Motor neuron (in vitro differentiated cells): ENCODE measurements around the gene FRMD5. TPM values are rescaled to one million over a fixed set of nuclear protein-coding genes. Genes with fewer than 3 reads are reported as not detected.
"Not testable (repeated sequence)": the region's sequence is repeated elsewhere in the genome, so short reads cannot be mapped to it uniquely, and the experiment has no call there.

ENCODE experiments used
- ATAC-seq, 8 experiments: fragments of 200-7000 bp; cut with Tn5 transposase; replicated peaks in 6 of 8; 2 replicates each; pipeline ENCODE4 v1.8.0; 2021; ENCODE audit warnings: mild to moderate bottlenecking in 8 of 8, moderate library complexity in 8 of 8
- H3K27ac ChIP-seq, 2 donors: fragments of 250-450 bp; sonication (Bioruptor Pico); 2 replicates each; pipeline ENCODE4 v1.9.0; 2021; ENCODE audit warnings: antibody characterized with exemption in 2 of 2, mild to moderate bottlenecking in 2 of 2, moderate library complexity in 1 of 2
- H3K4me1 ChIP-seq, 2 donors: fragments of 250-450 bp; sonication (Bioruptor Pico); replicated peaks in 1 of 2; 2 replicates each; pipeline ENCODE4 v1.6.1; 2021; ENCODE audit warnings: antibody characterized with exemption in 2 of 2, mild to moderate bottlenecking in 2 of 2, moderate library complexity in 1 of 2
- H3K4me3 ChIP-seq, 5 donors: fragments of 250-450 bp; sonication (Bioruptor Pico); 2 replicates each; pipeline ENCODE4 v1.9.0; 2021; ENCODE audit warnings: antibody characterized with exemption in 5 of 5, mild to moderate bottlenecking in 5 of 5, moderate library complexity in 4 of 5
- WGBS, 10 experiments: fragments of 450-650 bp; shearing (Covaris generic); methylation state at CpG; one replicate each; pipeline ENCODE4 v1.0.0; 2022; 5-methylcytosine and 5-hydroxymethylcytosine counted together
- in situ Hi-C, 9 experiments: fragments of 400-800 bp; cut with MboI; loops; one replicate each; pipeline ENCODE4 v1.15.0; 2021; ENCODE audit warnings: low sequenced_read_pairs in 9 of 9, low pct_unique_long_range_greater_than_20kb in 2 of 9; ENCODE audit not compliant: unreplicated experiment in 9 of 9
- total RNA-seq, 8 experiments: library from RNA; unstranded; fragments of 300-600 nt; gene quantifications; 2 replicates each; pipeline versions ENCODE4 v1.2.3 to v1.2.4, GENCODE V29; 2022

The FRMD5 gene
- total RNA-seq: 10 to 100 TPM in 5 of 8 experiments, 1 to 10 TPM in 2, under 1 TPM in 1; 0.31 to 22.5 (median 16.1) TPM

DNA sequence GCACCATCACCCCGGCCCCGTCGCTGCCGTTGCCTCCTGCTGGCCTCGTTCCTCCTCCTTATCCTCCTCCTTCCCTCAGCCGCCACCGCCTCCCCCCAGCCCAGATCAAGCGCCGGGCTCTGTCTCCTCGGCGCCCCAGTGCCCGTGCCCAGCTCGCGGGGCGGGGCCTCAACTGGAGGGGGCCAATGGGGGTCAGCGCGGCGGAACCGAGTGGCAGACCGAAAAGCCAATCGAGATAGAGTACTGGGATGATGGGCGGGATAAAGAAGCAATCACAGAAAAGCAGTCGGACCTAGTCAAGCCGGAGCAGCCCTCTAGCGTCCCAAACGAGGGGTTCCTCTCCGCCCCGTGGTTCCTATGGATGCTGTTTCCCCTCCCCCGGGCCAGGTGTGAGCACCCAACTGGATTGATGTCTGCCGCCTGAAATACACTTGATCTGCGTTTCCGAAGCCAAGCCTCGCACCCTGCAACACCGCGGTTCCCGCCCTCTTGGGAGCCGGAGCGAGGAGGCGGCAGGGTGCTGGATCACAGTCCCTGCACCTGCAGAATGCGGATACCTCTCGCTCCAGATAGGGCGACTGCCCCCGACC lies at the start of gene FRMD5:
TSS of gene FRMD5 (minus strand) at position 121 of the 590 bp plus-strand sequence.
- H3K27ac ChIP-seq: peak within 1 kb of the TSS in 1 of 2 donors; percentile 35
- peak; percentile 90 to 98 (median 94) for ATAC-seq
- peaks cover 0 to 6% of the 10 kb centered on the region in 2 donors for H3K4me1 ChIP-seq
- in situ Hi-C loops: no loop called here
- WGBS, 10 experiments: 0 to 11% (median 8%) methylated on average over 4 to 8 of the region's 43 CpGs; no CpG with 5 or more reads in 7 of the 10 experiments
- peak within 1 kb of the TSS; percentile 47 to 82 (median 54) for H3K4me3 ChIP-seq

DNA sequence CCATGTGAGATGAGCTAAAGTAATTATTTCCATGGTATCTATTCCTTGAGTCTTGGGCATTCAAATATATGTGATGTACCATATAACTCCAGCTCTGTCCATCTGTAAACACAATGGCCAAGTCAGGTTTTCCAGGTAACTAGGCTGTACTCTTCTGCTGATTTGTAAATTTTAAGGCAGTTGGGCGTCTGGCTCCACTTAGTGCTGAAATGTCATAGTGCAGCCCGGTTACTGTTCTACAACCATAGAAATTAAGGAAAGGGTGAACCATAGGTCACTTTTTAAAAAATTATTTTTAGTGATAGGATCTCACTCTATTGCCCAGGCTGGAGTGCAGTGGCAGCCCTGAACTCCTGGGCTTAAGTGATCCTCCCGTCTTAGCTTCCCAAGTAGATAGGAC lies 48.8 kb upstream of the FRMD5 start:
- in situ Hi-C loops: no loop called here
- WGBS, 10 experiments: 31 to 100% (median 80%) methylated on average over 1 to 3 of the region's 3 CpGs; no CpG with 5 or more reads in 3 of the 10 experiments
- ATAC-seq: no peak
- Histone ChIP-seq H3K4me1 (no peaks in the 10 kb centered on the region), H3K27ac (no peak overlapping the region), H3K4me3 (no peak overlapping the region)

DNA sequence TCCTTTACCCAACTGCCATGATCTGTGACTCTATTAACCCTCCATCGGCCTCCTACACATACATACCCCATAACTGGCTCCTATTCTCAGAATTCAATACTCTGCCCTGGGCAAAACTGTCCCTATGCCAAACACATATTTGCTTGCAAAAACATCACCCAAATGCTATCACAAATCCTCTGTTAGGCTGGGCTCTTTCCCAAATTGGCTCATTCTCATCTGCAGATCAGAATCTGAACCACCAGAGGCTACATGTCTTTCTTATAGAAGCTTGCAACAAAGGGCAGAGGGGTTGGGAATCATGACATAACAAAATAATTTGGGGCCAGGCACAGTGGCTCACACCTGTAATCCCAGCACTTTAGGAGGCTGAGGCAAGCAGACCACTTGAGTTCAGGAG lies 48.1 kb upstream of the FRMD5 start:
- Histone ChIP-seq H3K4me3 (no peak overlapping the region), H3K4me1 (no peaks in the 10 kb centered on the region), H3K27ac (no peak overlapping the region)
- WGBS, 10 experiments: 17 to 100% (median 83%) methylated on average over 1 of the region's 1 CpG; no CpG with 5 or more reads in 5 of the 10 experiments
- ATAC-seq: no peak
- in situ Hi-C loops: no loop called here

DNA sequence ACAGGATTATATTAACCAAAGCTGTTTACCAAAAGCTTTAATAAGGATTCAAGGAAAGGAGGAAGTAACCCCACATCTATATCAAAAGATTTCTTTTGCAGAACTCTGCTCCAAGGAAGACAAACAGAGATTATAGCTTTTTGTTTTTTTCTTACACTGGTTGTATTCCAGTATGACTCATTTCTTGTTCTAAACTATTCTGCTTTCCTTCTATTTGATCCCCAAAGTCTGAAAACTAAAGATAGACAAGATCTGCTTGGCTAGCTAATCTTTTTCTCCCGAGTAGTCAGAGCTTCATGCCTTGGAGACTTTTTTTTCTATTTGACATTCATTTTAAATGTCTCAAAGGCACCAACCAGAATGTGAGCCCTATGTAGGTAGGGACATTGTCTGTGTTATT lies 36.8 kb upstream of the FRMD5 start:
- no peaks in the 10 kb centered on the region for H3K4me1 ChIP-seq
- 0 to 83% (median 33%) methylated on average over 1 of the region's 1 CpG; no CpG with 5 or more reads in 1 of the 10 experiments for WGBS, 10 experiments

DNA sequence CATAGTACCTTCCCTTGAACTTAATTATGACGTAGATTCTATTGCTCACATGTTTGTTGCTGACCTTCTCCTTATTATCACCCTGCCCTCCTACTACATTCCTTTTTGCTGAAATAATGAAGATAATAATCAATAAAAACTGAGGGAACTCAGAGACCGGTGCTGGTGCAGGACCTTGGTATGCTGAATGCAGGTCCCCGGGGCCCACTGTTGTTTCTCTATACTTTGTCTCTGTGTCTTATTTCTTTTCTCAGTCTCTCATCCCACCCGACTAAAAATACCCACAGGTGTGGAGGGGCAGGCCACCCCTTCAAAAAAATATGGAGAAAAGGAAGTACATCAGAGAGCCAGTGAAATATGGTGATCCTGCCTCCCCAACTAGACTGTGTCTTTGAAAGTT lies 34.2 kb upstream of the FRMD5 start:
- ATAC-seq, H3K27ac ChIP-seq, H3K4me1 ChIP-seq, in situ Hi-C loops, H3K4me3 ChIP-seq: not testable (repeated sequence)
- 100% methylated on average over 1 of the region's 4 CpGs; no CpG with 5 or more reads in 9 of the 10 experiments for WGBS, 10 experiments

More for the DNA sequence above, 36.8 kb upstream of the FRMD5 start:
- no peak overlapping the region for H3K27ac ChIP-seq
- H3K4me3 ChIP-seq: no peak overlapping the region
- in situ Hi-C loops: no loop called here
- ATAC-seq: no peak

DNA sequence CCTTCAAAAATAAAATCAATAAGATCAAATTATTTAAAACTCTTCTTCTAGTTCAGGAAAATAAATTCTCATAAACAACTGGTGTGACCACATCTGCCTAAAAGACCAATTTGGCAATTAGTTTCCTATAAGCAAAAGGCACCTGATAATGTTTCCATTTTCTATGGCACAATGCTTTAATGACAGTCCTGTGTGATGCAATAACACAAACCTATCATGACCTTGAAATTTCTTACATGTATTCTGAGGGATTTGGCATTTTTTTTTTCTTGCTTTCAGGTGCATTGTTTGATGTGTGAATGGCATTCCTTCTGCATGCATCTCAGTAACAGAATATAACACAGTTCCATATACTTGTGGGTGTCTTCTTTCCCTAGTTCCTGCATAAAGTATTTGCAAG lies 32.5 kb upstream of the FRMD5 start:
- in situ Hi-C loops: no loop called here
- H3K4me1 ChIP-seq: no peaks in the 10 kb centered on the region
- ATAC-seq: no peak

DNA sequence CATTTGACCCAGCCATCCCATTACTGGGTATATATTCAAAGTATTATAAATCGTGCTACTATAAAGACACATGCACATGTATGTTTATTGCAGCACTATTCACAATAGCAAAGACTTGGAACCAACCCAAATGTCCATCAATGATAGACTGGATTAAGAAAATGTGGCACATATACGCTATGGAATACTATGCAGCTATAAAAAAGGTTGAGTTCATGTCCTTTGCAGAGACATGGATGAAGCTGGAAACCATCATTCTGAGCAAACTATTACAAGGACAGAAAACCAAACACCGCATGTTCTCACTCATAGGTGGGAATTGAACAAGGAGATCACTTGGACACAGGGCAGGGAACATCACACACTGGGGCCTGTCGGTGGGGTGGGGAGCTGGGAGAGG lies 31.9 kb upstream of the FRMD5 start:
- H3K4me3 ChIP-seq, in situ Hi-C loops, H3K4me1 ChIP-seq, ATAC-seq, H3K27ac ChIP-seq: not testable (repeated sequence)
- WGBS, 10 experiments: 46 to 100% (median 76%) methylated on average over 1 to 3 of the region's 4 CpGs; no CpG with 5 or more reads in 4 of the 10 experiments

More for the DNA sequence above, 32.5 kb upstream of the FRMD5 start:
- H3K27ac ChIP-seq: no peak overlapping the region
- H3K4me3 ChIP-seq: no peak overlapping the region

DNA sequence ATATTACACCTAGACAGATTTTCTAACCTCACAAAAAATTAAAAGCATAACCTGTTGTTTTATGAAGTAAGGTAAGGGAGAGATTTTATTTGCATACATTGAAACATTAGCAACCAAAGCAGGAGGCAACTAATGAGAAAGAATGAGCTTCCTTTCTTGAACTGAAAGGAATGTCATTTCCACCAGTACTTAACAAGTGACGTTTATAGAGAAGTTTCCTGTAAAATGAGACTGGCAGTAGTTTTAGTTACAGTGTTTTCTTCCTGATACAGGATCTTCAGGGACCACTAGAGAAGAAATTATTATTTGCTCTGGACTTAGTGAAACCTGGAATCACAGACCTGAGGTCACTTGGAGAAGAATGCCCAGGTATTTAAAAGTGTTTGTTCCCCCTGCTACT lies 27.4 kb upstream of the FRMD5 start:
- ATAC-seq: no peak
- no peak overlapping the region for H3K4me3 ChIP-seq
- no peak overlapping the region for H3K27ac ChIP-seq
- peaks cover 0 to 3% of the 10 kb centered on the region in 2 donors for H3K4me1 ChIP-seq
- 11 to 100% (median 37%) methylated on average over 1 of the region's 1 CpG; no CpG with 5 or more reads in 2 of the 10 experiments for WGBS, 10 experiments
- in situ Hi-C loops: loop anchor here in 8 of 9 experiments (25.0 kb wide), 1 partner anchor 310 kb away; no protein-coding TSS in a partner anchor

DNA sequence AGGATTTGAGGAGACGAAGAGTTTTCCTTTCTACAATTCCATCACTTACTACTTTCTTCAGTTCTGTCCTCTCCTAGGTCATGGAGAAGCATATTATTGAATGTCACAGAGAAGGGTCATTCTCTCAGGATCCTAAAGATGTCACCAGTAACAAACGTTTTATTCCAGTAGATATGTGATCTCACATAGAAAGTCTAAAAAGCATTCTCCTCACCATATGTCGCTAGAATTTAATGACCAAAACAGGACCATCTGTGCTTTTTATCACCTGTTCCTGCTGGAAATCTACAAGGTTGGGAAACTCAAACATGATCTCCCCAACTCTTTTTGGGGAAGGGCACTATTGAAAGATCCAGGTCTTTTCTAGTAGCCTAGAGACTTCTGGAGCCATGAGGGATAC lies 24.0 kb upstream of the FRMD5 start:
- 50 to 100% (median 81%) methylated on average over 1 to 3 of the region's 3 CpGs for WGBS, 10 experiments
- no peak for ATAC-seq
- in situ Hi-C loops: loop anchor here in 8 of 9 experiments (25.0 kb wide), 1 partner anchor 307 kb away; no protein-coding TSS in a partner anchor
- H3K27ac ChIP-seq: no peak overlapping the region
- H3K4me1 ChIP-seq: peaks cover 0 to 3% of the 10 kb centered on the region in 2 donors
- H3K4me3 ChIP-seq: no peak overlapping the region

DNA sequence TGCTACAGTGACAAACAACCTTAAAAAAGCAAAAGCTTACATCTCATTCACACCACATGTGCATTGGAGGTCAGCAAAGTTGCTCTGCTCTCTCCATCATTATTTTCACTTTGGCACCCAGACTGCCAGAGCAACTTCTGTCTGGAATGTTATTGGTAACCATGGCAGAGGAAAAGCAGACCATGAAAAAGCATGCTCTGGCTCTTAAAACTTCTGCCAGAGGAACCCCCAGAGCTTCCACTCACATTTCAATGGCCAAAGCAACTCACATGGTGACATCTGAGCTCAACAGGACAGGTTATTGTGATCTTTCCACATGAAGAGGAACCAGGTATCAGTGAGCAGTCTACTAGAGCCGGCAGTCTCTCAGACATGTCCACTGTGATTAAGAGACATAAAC lies 21.9 kb upstream of the FRMD5 start:
- no peak overlapping the region for H3K4me3 ChIP-seq
- in situ Hi-C loops: loop anchor here in 8 of 9 experiments (25.0 kb wide), 1 partner anchor 305 kb away; no protein-coding TSS in a partner anchor
- ATAC-seq: no peak
- peaks cover 0 to 8% of the 10 kb centered on the region in 2 donors for H3K4me1 ChIP-seq
- H3K27ac ChIP-seq: no peak overlapping the region
- 83% methylated on average over 1 of the region's 1 CpG; no CpG with 5 or more reads in 8 of the 10 experiments for WGBS, 10 experiments

DNA sequence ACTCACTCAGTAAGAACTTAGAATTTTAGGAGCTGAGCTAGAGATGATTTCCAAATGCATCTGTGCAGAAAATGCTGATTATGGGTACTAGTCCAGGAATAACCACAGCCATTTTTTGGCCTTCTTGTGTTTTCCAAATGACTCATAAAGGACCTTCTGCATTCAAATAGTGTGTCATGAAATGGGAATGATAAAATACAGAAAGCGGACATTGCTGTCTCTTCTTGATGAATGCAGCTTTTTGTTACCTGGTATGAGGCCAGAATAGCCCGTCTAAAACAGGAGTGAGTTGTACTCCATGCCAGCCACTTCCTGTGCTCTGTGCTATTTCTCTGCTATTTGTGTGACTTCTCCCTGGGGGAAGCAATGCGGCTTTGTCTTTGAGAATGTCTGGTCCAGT lies 20.5 kb upstream of the FRMD5 start:
- peaks cover 0 to 8% of the 10 kb centered on the region in 2 donors for H3K4me1 ChIP-seq
- peak in 2 of 8 experiments; percentile 77 to 83 for ATAC-seq
- WGBS, 10 experiments: 0 to 100% (median 38%) methylated on average over 1 to 3 of the region's 3 CpGs; no CpG with 5 or more reads in 4 of the 10 experiments
- no peak overlapping the region for H3K4me3 ChIP-seq
- in situ Hi-C loops: loop anchor here in 8 of 9 experiments (25.0 kb wide), 1 partner anchor 303 kb away; no protein-coding TSS in a partner anchor
- no peak overlapping the region for H3K27ac ChIP-seq

DNA sequence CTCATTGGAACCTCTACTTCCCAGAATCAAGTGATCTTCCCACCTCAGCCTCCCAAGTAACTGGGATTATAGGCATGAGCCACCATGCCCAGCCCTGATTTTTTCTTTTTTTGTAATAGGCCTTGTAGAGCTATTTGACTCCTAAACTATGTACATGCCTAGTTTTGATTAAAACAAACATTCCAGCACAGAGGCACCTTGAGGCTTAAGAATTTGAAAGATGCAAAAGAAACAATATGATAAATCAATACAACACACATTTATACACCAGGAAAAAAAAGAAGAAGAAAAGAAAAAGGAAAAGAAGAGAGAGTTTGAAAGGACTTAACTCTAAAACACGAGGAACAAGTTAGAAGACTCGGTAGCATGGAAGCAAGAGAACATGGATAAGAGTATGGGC lies 13.9 kb upstream of the FRMD5 start:
- in situ Hi-C loops: loop anchor here in 8 of 9 experiments (25.0 kb wide), 1 partner anchor 297 kb away; no protein-coding TSS in a partner anchor
- WGBS, 10 experiments: 70 to 100% (median 88%) methylated on average over 1 to 2 of the region's 2 CpGs; no CpG with 5 or more reads in 1 of the 10 experiments
- no peak overlapping the region for H3K27ac ChIP-seq
- ATAC-seq: no peak
- H3K4me3 ChIP-seq: no peak overlapping the region
- H3K4me1 ChIP-seq: peaks cover 0 to 5% of the 10 kb centered on the region in 2 donors

DNA sequence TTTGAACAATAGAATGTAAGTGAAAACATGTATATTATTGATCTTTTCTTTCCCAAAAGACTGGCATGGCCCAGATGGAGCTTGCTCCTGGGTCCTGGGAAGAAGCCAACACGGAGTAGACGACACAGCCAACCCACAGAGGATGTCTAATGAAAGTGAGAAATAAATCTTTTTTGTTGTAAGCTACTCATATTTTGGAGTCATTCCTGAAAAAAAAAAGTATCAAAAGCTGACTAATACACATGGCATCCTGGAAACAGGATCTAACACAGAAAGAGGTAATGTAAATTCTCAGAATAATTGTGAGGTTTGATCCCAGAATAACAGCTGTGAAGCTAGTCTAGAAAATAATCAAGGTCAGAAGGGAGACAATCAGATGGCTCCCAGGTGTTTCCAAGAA lies 12.6 kb upstream of the FRMD5 start:
- no peak overlapping the region for H3K27ac ChIP-seq
- 0 to 100% (median 79%) methylated on average over 1 to 2 of the region's 2 CpGs; no CpG with 5 or more reads in 1 of the 10 experiments for WGBS, 10 experiments
- no peak overlapping the region for H3K4me3 ChIP-seq
- H3K4me1 ChIP-seq: no peaks in the 10 kb centered on the region
- no peak for ATAC-seq
- in situ Hi-C loops: loop anchor here in 8 of 9 experiments (25.0 kb wide), 1 partner anchor 295 kb away; no protein-coding TSS in a partner anchor
